Measurements from ENCODE around the gene VWA2.

VWA2 gene

DNA sequence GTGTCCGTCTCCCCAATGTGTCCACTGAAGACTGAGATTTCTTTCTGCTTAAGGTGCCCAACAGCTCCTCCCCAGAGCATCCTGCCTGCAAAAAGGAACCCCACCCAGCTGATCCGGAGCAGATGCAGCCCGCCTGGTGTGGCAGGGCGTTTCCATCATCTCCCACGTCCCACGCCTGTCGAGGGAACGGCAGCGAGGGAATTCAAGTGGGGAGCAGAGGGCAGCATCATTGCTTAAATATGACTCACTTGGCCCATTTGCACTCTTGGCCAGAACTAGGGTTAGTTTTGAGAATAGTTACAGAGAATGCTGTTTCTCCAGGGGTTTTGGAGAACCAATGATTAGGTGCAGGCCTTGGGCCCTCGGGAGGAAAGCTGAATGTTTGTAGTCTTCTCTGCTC, 20.8 kb downstream of the VWA2 start:
- in situ Hi-C loops (cut with MboI; ENCODE audit: low sequenced_read_pairs, unreplicated experiment) = no loop called here
- TF ChIP-seq CTCF (IDR thresholded peaks at IDR 0.05; ENCODE audit: borderline replicate concordance, control extremely low read depth, extremely low read depth, insufficient read depth, missing control alignments) = no peak
- DNase-seq (ENCODE audit: low spot score) = no peak

DNA sequence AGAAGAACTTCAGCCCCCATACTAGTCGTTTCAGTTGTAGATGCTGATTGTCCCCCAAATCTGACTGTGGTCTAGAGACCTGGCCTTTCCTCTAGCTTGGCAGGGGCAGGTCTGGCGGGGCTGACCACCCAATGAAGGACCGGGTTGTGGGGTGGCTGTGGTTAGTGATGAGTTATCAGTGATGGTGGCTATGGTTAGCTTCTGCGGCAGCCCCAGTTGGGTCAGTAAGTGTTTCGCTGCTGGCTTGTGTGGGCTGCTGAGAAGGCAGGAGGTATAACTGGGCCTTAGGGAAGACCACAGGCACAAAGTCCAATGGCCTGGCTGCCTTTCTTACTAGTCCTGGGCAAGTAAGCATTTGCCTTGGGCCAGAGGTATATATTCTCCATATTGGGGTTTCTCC, 21.3 kb downstream of the VWA2 start:
- DNase-seq (ENCODE audit: low spot score) = no peak
- in situ Hi-C loops (cut with MboI; ENCODE audit: low sequenced_read_pairs, unreplicated experiment) = no loop called here
- TF ChIP-seq CTCF (IDR thresholded peaks at IDR 0.05; ENCODE audit: borderline replicate concordance, control extremely low read depth, extremely low read depth, insufficient read depth, missing control alignments) = no peak

- no peak for TF ChIP-seq CTCF (IDR thresholded peaks at IDR 0.05; ENCODE audit: borderline replicate concordance, control extremely low read depth, extremely low read depth, insufficient read depth, missing control alignments)
- DNase-seq (ENCODE audit: low spot score) = peak; percentile 50
- in situ Hi-C loops (cut with MboI; ENCODE audit: low sequenced_read_pairs, unreplicated experiment) = no loop called here
Measured at GRCh38 chr10:114261076-114261475, 22.0 kb downstream of the VWA2 start.

- in situ Hi-C loops (cut with MboI; ENCODE audit: low sequenced_read_pairs, unreplicated experiment) = no loop called here
- DNase-seq (ENCODE audit: low spot score) = no peak
- TF ChIP-seq CTCF (IDR thresholded peaks at IDR 0.05; ENCODE audit: borderline replicate concordance, control extremely low read depth, extremely low read depth, insufficient read depth, missing control alignments) = no peak
Measured at GRCh38 chr10:114262496-114262895, 23.4 kb downstream of the VWA2 start.

DNA sequence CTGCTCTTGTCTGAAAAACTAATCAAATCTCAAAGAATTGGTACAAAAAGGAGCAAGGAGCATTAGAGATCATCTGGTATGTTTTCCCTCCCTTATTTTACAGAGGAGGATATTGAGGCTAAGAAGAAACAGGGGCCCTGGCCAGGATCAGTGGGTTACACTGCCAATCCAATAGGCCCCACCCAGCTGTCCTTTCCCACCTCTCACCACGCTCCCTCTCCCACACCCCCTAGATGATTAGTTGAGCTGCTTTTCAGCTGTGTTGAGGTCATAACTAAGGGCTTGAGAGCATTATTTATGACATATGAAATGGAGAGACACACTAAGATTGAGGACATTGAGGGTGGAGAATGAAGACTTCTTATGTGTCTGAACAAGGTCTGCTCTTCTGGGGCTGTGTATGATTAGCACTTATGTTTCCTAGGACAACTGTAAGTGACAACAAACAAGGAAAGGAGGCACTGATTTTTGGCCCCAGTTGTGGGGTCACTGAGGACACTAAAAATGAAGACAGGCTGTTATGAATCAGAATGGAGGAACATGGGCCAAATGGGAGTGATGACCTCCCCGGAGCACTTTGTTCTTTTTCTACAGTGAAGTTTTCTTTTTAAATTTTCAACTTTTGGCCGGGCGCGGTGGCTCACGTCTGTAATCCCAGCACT, 26.5 kb downstream of the VWA2 start:
- no peak for DNase-seq (ENCODE audit: low spot score)

DNA sequence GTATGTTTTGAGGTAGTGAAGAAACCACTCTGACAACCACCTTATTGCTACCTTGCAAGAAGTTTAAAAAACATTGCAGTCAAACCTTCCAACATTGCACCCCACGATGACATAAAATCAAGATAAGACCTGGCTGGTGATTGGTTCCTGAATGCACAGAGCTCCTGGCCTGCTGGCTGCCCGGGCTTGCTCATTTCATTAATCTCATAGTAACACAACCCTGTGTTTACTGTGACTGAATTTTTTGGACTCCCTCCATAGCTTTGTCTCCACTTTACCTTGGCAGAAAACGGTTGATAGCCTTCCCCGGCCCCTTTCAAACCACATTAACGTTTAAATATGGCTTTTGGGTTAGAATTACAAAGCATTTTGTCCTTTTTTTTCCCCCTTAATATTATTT, 27.5 kb downstream of the VWA2 start:
- in situ Hi-C loops (cut with MboI; ENCODE audit: low sequenced_read_pairs, unreplicated experiment) = no loop called here
- TF ChIP-seq CTCF (IDR thresholded peaks at IDR 0.05; ENCODE audit: borderline replicate concordance, control extremely low read depth, extremely low read depth, insufficient read depth, missing control alignments) = no peak
- no peak for DNase-seq (ENCODE audit: low spot score)

More for the DNA sequence above, 26.5 kb downstream of the VWA2 start:
- in situ Hi-C loops (cut with MboI; ENCODE audit: low sequenced_read_pairs, unreplicated experiment) = no loop called here
- TF ChIP-seq CTCF (IDR thresholded peaks at IDR 0.05; ENCODE audit: borderline replicate concordance, control extremely low read depth, extremely low read depth, insufficient read depth, missing control alignments) = no peak

Measured in GM13976 (cell line).